Activated effector memory CD4-positive, alpha-beta T cell treated with anti-CD3 and anti-CD28 coated beads, Interleukin-2, amount 50 U/mL, for 16 hours (primary cell): Measurements from ENCODE around the gene CD200R1.
"Not testable (repeated sequence)": the region's sequence is repeated elsewhere in the genome, so short reads cannot be mapped to it uniquely, and the experiment has no call there.

Source experiments
- DNase-seq: peaks from one replicate; pipeline ENCODE4 v3.0.0-alpha.2; 2020

CD200R1 gene

DNA sequence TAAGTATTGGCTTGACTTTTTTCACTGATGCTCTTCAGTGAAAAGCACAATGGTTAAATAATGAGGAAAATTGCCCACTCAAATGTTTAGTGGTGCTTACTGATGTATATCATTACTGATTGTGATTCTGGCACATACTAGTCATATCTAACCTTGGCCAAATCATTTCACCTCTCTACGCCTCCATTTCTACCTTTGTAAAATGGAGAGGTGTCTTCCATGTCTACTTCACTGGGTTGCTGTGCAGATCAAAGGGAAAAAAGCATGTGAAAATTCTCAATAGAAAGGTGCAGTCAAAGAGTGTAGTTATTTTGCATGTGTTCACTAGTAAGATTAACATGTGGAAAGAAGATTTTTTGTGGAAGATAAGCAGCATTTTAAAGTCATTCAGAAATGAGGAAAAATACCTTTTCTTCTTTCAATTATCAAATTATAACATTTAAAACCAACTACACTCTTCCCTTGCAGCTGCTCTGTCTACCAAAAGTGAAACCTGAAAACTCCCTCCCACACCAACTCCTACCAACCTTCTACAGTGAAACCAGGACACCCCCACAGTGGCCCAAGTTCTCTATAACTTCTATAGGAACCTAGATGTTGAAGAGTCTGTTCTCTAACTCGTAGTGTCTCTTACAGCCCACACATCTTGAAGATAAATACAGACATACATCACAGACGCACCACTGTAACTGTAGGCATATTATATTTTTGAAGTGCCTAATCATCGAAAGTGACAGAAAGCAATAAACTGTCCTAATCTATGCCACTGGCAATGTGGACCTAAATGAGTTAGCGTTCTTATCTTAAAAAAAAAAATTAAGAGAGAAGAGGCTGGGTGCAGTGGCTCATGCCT lies 1.4 kb downstream of the CD200R1 start:
- peak; percentile 82 for DNase-seq

DNA sequence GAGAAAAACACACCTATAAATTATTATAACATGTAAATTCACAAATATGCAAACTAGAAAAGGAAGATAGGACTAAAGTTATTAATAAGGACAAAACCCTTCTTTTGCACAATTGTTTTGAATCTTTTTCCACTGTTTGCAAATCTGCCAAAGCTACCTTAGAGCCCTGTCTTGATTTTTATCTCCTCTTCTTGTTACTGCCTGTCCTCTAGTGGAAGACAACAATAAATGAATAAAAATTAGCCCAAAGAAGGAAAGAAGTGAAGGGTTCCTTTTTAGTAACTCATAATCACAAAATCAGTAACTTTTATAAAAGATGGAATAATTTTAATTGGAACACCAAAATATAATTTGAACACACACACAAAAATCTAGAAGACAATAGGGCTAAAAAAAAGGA lies 2.7 kb downstream of the CD200R1 start:
- DNase-seq, result no peak

- no peak for DNase-seq
Observed at GRCh38 chr3:112967828-112968227, 7.1 kb downstream of the CD200R1 start.

DNA sequence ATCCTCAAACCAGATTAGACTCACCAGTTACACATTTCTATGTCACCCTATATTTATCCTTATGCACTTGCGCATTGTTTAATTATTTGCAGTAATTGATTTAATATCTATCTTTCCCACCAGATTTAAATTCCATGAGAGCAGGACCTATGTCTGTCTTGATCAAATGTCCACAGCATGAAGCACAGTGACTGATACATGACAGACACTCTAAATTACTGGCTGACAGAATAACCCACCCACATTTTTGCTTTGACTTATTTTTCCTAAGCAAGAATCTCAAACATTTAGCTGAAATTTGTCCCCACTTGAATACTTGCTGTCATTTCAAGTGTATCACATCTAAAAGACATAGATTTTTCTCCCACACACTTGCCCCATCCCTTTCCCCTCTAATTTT lies 7.5 kb downstream of the CD200R1 start:
- no peak for DNase-seq

GRCh38 chr3:112966633-112967032 lies 8.3 kb downstream of the CD200R1 start:
- no peak for DNase-seq

- DNase-seq, result no peak
Observed at GRCh38 chr3:112965656-112966055, 9.2 kb downstream of the CD200R1 start.

DNA sequence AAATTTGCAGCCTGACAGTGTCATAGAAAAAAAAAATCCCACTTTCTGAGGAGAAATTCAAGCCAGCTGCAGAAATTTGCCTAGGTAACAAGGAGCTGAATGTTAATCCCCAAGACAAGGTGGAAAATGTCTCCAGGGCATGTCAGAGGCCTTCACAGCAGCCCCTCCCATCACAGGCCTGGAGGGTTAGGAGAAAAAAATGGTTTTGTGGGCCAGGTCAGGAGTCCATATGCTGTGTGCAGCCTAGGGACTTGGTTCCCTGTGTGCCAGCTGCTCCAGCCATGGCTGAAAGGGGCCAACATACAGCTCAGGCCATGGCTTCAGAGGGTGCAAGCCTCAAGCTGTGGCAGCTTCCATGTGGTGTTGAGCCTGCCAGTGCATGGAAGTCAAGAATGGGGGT lies 11.2 kb downstream of the CD200R1 start:
- DNase-seq, result no peak

GRCh38 chr3:112958811-112959560 lies 15.9 kb downstream of the CD200R1 start:
- DNase-seq, result no peak

DNA sequence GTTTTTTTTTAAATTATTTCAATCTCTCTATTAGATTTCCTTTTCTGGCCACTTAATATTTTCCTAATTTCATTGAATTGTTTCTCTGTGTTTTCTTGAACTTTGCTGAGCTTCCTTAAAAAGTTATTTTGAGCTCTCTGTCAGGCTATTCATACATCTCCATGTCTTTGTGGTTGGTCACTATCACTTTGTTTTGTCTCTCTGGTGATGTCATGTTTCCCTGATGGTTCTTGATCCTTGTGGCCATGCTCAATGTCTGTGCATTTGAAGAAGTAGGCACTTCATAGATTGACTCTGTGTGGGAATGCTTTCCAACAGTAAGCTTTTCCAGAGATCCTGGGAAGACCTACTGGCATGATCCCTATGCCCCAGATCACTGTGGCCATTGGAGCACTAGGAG lies 18.6 kb downstream of the CD200R1 start:
- DNase-seq, result no peak

DNA sequence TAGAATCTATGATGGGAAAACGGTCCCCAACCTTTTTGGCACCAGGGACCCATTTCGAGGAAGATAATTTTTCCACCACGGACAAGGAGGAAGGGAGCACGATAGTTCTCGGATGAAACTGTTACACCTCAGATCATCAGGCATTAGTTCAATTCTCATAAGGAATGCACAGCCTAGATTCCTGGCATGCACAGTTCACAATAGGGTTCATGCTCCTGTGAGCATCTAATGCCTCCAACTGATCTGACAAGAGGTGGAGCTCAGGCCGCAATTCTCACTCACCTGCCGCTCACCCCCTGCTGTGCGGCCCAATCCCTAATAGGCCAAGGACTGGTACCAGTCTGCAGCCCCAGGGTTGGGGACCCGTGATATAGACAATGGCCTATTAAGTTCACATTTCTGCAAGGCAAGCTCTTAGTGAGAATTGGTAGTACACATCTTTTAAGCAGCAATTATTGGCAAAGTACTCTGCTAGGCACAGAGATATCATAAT lies 26.5 kb downstream of the CD200R1 start:
- no peak for DNase-seq

DNA sequence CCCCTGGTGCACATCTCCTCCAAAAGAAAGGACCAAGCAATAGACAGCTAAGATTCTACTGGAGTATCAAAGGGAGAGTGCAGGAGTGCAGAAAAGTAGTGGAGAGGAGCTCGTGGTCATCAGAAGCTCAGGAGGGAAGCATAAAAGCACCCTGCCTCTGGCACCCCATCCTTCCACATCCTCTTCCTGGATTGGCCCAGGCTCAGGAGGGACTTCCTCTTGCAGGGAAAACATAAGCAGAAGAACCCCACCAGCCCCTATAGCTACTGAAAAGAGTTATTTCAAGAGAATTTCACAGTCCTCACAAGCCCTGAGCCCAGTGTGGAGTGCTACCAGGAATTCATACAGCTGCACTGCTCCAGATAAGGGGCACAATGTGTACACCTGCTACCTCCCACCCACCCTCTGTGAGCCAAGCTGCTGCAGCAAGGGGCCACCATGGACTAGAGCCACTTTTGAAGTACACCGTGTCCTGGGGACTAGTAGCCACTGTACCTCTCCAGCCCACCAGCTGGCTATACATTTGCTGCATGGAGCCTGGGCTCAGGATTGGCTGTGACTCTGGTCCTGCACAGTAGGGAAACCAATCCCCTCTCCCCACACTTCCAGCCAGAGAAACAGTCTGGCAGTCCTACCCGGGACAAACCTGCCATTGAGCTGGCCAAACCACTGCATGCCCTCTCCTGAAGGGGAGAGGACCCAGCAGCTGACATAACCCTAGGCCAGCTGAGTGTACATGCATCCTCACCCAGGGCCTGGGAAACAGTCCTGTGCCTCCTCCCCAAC lies 43.0 kb downstream of the CD200R1 start:
- DNase-seq, result peak; percentile 60

DNA sequence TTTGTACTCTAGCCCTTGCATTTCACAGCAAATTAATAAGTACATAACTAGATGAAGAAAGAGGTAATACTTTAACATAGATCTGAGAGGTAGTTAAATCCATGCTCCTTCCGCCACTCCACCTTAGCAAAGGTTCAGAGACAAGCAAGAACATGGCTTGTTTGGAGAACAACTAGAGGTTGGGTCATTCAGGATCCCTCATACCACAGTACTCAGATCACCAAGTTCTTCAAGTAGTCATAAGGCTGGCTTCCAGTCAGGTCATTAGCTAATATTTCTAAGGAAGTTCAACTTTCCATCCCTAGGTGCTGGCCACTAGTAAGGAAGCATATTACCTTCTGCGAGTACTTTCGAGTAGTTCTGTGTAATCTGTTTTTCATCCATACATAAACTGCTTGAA lies 44.1 kb downstream of the CD200R1 start:
- DNase-seq, result no peak

GRCh38 chr3:112925969-112926368 lies 48.9 kb downstream of the CD200R1 start:
- DNase-seq, result no peak

DNA sequence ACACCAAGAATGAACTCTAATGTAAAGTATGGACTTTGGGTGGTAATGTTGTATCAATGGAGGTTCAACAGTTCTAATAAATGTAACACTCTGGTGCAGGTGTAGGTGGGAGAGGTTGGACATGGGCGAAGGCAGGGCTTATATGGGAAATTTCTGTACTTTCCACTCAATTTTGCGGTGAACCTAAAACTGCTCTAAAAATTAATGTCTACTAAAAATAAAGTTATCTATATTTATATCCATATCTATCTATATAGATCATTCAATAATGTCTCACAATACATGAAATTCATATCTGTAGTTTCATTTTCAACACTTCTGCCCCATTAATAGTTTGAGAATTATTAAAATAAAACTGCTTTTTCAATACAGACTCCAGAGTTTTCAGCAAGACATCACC lies 49.3 kb downstream of the CD200R1 start:
- no peak for DNase-seq

DNA sequence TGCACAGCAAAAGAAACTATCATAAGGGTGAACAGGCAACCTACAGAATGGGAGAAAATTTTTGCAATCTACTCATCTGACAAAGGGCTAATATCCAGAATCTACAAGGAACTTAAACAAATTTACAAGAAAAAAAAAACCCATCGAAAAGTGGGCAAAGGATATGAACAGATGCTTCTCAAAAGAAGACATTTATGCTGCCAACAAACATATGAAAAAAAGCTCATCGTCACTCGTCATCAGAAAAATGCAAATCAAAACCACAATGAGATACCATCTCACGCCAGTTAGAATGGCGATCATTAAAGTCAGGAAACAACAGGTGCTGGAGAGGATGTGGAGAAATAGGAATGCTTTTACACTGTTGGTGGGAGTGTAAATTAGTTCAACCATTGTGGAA lies 55.4 kb downstream of the CD200R1 start:
- not testable (repeated sequence) for DNase-seq

- DNase-seq, result no peak
Observed at GRCh38 chr3:112908252-112908651, 66.7 kb downstream of the CD200R1 start.

- DNase-seq, result no peak
Observed at GRCh38 chr3:112904786-112905185, 70.1 kb downstream of the CD200R1 start.

GRCh38 chr3:112900113-112900512 lies 74.8 kb downstream of the CD200R1 start:
- no peak for DNase-seq

- DNase-seq, result no peak
Observed at GRCh38 chr3:112897791-112898190, 77.1 kb downstream of the CD200R1 start.

- no peak for DNase-seq
Observed at GRCh38 chr3:112894258-112894657, 80.6 kb downstream of the CD200R1 start.

- DNase-seq, result no peak
Observed at GRCh38 chr3:112889357-112889756, 85.5 kb downstream of the CD200R1 start.

- no peak for DNase-seq
Observed at GRCh38 chr3:112888381-112889085, 86.4 kb downstream of the CD200R1 start.
